ENCODE data around the gene HM13. TPM values are rescaled to one million over a fixed set of nuclear protein-coding genes. Genes with fewer than 3 reads are reported as not detected.
A peak's percentile ranks its signal among the peaks of the same experiment; 100 is the strongest.

HM13 gene
- total and polyA plus RNA-seq, 9 of the 15 experiments (the other 6 are each of a cell fraction or from before 2014, with no cell fraction given): 7.7 to 136 (median 74.5) TPM

- TF ChIP-seq ZNF609 (CRISPR knock-in tag; IDR thresholded peaks at IDR 0.05; ENCODE audit: borderline replicate concordance) (peak; percentile 45; the same call in 1 of the 2 replicates), ZNF217 (CRISPR knock-in tag; IDR thresholded peaks at IDR 0.05) (no peak), ETS2 (tag; IDR thresholded peaks at IDR 0.05; ENCODE audit: borderline replicate concordance, poor library complexity, severe bottlenecking) (no peak), BCOR (IDR thresholded peaks at IDR 0.05) (peak; percentile 76), ETS1 (conservative IDR thresholded peaks at IDR 0.05; ENCODE audit: control insufficient read depth, low read depth, low read length) (no peak), DNMT1 (IDR thresholded peaks at IDR 0.05) (0 out of 2 replicates have a peak, but pooled peaks have one; percentile 71), LEF1 (IDR thresholded peaks at IDR 0.05) (0 out of 2 replicates have a peak, but pooled peaks have one; percentile 9), MTF1 (CRISPR knock-in tag; IDR thresholded peaks at IDR 0.05; ENCODE audit: borderline replicate concordance) (0 out of 2 replicates have a peak, but pooled peaks have one; percentile 11), THAP12 (CRISPR knock-in tag; IDR thresholded peaks at IDR 0.05) (no peak), SNRNP70 (optimal IDR thresholded peaks at IDR 0.05; ENCODE audit: low read depth, low read length) (peak; percentile 57), ZNF143 (CRISPR knock-in tag; IDR thresholded peaks at IDR 0.05) (0 out of 2 replicates have a peak, but pooled peaks have one; percentile 28), E2F6 (IDR thresholded peaks at IDR 0.05; ENCODE audit: borderline replicate concordance in 1 of 2, extremely low read depth in 1 of 2, insufficient read depth in 1 of 2, insufficient read length in 1 of 2, low read depth in 1 of 2, low read length in 1 of 2, poor library complexity in 1 of 2, severe bottlenecking in 1 of 2) (no peak), FOXP4 (CRISPR knock-in tag; IDR thresholded peaks at IDR 0.05; ENCODE audit: borderline replicate concordance) (peak; percentile 45; the same call in 1 of the 2 replicates), EWSR1 (IDR thresholded peaks at IDR 0.05; ENCODE audit: borderline replicate concordance, low read depth, partially characterized antibody) (peak; percentile 17)
Observed at GRCh38 chr20:31572042-31572700, 57.9 kb downstream of the HM13 start (continued).
